ENCODE data around the gene GCN1.

DNA sequence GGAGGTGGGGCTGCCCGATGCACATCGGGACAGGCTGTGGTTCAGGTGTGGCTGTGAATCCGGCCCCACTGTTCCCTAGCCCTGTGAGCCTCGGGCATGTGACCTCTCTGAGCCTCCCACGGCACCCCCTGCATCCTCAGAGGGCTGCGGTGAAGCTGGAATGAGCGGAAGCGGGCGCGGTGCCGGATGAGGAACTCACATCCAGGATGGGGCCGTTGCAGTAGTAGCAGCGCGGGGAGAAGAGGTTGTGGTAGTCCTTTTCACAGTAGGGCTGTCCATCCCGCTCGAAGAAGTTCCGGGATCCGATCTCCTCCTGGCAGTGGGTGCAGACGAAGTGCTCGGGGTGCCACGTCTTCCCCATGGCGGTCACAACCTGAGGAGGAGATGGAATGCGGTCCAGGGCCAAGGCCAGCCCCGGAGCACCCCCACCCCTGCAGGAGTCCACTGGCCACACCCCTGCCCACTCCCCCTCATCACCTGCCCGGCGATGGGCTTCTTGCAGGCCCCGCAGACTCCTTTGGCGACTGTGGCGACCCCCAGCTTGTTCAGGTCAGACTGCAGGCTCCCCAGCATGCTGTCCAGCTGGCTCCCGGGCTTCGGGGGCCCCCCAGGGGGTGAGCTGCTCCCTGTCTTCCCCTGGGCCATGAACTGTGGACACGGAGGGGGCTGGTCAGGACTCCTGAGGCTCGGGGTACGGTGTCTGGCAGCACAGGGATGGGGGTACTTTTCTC, 20.3 kb upstream of the GCN1 start:
- no peak for TF ChIP-seq POLR2A (IDR thresholded peaks at IDR 0.05)
- no peak for TF ChIP-seq CTCF (IDR thresholded peaks at IDR 0.05)
- no peak for TF ChIP-seq POLR2AphosphoS5 (IDR thresholded peaks at IDR 0.05)
- no peak for TF ChIP-seq EP300 (IDR thresholded peaks at IDR 0.05)
